ENCODE results near the gene PSMG4. TPM values are rescaled to one million over a fixed set of nuclear protein-coding genes. Genes with fewer than 3 reads are reported as not detected.

PSMG4 gene
- polyA plus RNA-seq, 2 of the 4 experiments (the other 2 are of a cell fraction), result 15.0 to 21.9 TPM

GRCh38 chr6:3314176-3314575 lies 55.4 kb downstream of the PSMG4 start:
- WGBS (ENCODE audit: missing lambda C conversion rate), result 94% methylated on average over 6 of the region's 7 CpGs
- POLR2A ChIA-PET, result no interaction called here
- H3K4me3 ChIP-seq, result no peak overlapping the region
- DNase-seq (ENCODE audit: low read depth in 1 of 2, low spot score in 1 of 2) (no peak), FAIRE-seq (no peak), ATAC-seq (no peak)
- H3K27ac ChIP-seq, result no peak overlapping the region
- no peak overlapping the region for H3K4me2 ChIP-seq
- TF ChIP-seq ESRRA (IDR thresholded peaks at IDR 0.05; ENCODE audit: borderline replicate concordance, low read length), result no peak
- CTCF ChIA-PET, result no interaction called here
- H3K9me3 ChIP-seq, result no peaks in the 10 kb centered on the region
- no peaks in the 10 kb centered on the region for H3K4me1 ChIP-seq

- WGBS (ENCODE audit: missing lambda C conversion rate), result 89% methylated on average over 20 of the region's 20 CpGs
- Histone ChIP-seq H3K4me1 (no peaks in the 10 kb centered on the region), H3K4me3 (no peak overlapping the region), H3K4me2 (no peak overlapping the region), H3K9me3 (no peaks in the 10 kb centered on the region), H3K27ac (no peak overlapping the region)
- DNase-seq (ENCODE audit: low read depth in 1 of 2, low spot score in 1 of 2) (no peak), FAIRE-seq (no peak), ATAC-seq (no peak)
- no peak for TF ChIP-seq ATOH8 (CRISPR knock-in tag; IDR thresholded peaks at IDR 0.05; ENCODE audit: low read depth)
- no peak for TF ChIP-seq CBX8 (IDR thresholded peaks at IDR 0.05)
- no peak for TF ChIP-seq ESRRA (IDR thresholded peaks at IDR 0.05; ENCODE audit: borderline replicate concordance, low read length)
- TF ChIP-seq USF2 (IDR thresholded peaks at IDR 0.05), result no peak
- no peak for TF ChIP-seq TP53 (CRISPR knock-in tag; IDR thresholded peaks at IDR 0.05)
- TF ChIP-seq PBX3 (IDR thresholded peaks at IDR 0.05), result no peak
- TF ChIP-seq HOXB5 (CRISPR knock-in tag; IDR thresholded peaks at IDR 0.05), result no peak
- TF ChIP-seq REST (IDR thresholded peaks at IDR 0.05), result no peak
- no peak for TF ChIP-seq MAX (IDR thresholded peaks at IDR 0.05)
- no peak for TF ChIP-seq JUNB (IDR thresholded peaks at IDR 0.05)
- TF ChIP-seq KDM1A (IDR thresholded peaks at IDR 0.05; ENCODE audit: low read depth), result no peak
- no peak for TF ChIP-seq EHMT2 (IDR thresholded peaks at IDR 0.05; ENCODE audit: low read depth)
- no peak for TF ChIP-seq EP300 (IDR thresholded peaks at IDR 0.05)
- ChIA-PET CTCF (no interaction called here), POLR2A (no interaction called here)
These were observed 56.1 kb downstream of the PSMG4 start for GRCh38 chr6:3314621-3315467.

- WGBS (ENCODE audit: missing lambda C conversion rate), result 87% methylated on average over 8 of the region's 8 CpGs
- Histone ChIP-seq H3K9me3 (no peaks in the 10 kb centered on the region), H3K27ac (no peak overlapping the region), H3K4me3 (no peak overlapping the region), H3K4me1 (no peaks in the 10 kb centered on the region), H3K4me2 (no peak overlapping the region)
- ChIA-PET POLR2A (no interaction called here), CTCF (interaction anchor here (1.1 kb wide), 1 partner anchor 56 kb away, joined by 3 read pairs; no protein-coding TSS in a partner anchor)
- no peak for TF ChIP-seq MYC (IDR thresholded peaks at IDR 0.05; ENCODE audit: borderline replicate concordance, low read length)
- FAIRE-seq, result no peak
- ATAC-seq, result no peak
- no peak for DNase-seq (ENCODE audit: low read depth in 1 of 2, low spot score in 1 of 2)
These were observed 57.1 kb downstream of the PSMG4 start for GRCh38 chr6:3315841-3316240.

All from A549 (cell line).